Epithelial cell of prostate (primary cell): Measurements from ENCODE around the gene UNC119.

Experiments
- DNase-seq: peaks from one replicate; pipeline ENCODE4 v3.0.0-alpha.2; 2011; ENCODE audit warnings: low read depth, low spot score
- H3K27ac ChIP-seq: fragments of 450-650 bp; 2 replicates; pipeline ENCODE4 v1.5.1; 2017; ENCODE audit warnings: mild to moderate bottlenecking

The UNC119 gene

DNA sequence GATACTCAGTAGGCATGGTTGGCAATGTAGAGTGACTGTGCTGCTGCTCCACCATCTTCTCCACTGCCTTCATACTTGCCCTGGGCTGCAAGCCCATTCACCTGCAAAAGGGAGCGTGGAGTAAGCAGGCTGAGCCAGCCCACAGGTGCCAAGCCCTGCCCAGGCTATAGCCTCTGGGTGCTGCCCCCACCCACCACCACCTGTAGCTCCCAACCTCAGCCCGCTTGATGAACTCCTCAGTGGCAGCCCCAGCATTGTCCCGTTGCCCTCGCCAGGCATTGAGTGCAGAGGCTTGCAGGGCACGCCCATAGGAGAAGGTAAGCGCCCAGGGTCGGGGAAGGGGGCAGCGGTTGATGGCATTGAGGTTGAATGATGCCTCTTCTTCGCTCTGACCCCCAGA is 21.1 kb upstream of the UNC119 start:
- no peak overlapping the region for H3K27ac ChIP-seq
- DNase-seq = no peak

DNA sequence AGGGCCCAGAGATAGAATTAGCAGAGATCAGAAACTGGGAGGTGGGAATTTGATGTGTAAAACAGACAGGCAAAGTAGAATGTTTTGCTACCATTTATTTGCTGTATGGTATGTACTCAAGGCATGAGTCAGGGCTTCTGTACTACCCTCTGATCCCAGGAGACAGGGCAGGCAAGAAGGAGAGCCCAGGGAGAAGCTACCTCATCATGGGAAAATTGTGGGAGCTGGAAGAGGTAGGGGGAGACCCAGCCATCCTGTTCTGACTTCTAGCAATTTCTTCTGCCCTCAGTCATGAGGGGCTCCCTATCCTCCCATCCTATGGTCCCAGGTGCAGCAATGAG is 20.6 kb upstream of the UNC119 start:
- H3K27ac ChIP-seq = no peak overlapping the region
- DNase-seq = no peak

DNA sequence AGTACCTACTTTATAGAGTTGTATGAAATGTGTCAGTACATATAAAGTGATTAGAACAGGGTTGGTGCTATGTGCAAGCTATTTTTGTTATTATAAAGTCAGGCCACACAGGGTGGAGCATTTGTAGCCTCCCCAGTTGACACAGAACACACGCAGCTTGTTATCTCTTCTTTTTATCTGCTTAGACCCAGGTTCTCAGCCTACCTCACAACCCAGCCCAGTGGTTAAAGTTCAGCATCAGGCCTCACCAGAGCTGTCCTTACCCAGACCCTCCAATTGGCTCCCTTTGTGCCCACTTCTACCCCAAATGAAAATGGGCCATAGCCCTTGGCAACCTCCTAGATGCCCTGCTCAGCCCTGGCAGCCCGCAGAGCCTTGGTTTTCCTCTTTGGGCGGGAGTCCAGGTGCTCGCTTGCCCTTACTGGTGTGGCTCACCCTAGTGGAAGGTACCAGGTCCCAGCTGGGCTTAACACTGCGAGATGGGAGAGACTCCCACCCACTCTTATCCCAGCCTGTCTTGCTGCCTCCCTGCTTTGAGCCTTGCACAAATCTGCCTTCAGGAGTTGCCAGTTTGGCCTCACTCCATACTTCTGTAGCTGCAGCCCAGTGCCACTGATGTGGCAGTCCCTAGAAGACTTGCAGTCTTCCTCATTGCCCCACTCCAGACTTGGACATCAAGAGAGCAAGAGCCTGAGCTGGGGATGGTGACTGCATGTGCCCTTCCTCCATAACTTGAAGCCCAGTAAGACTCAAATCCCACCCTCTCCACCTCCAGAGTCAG is 20.0 kb upstream of the UNC119 start:
- H3K27ac ChIP-seq = no peak overlapping the region
- DNase-seq = no peak

DNA sequence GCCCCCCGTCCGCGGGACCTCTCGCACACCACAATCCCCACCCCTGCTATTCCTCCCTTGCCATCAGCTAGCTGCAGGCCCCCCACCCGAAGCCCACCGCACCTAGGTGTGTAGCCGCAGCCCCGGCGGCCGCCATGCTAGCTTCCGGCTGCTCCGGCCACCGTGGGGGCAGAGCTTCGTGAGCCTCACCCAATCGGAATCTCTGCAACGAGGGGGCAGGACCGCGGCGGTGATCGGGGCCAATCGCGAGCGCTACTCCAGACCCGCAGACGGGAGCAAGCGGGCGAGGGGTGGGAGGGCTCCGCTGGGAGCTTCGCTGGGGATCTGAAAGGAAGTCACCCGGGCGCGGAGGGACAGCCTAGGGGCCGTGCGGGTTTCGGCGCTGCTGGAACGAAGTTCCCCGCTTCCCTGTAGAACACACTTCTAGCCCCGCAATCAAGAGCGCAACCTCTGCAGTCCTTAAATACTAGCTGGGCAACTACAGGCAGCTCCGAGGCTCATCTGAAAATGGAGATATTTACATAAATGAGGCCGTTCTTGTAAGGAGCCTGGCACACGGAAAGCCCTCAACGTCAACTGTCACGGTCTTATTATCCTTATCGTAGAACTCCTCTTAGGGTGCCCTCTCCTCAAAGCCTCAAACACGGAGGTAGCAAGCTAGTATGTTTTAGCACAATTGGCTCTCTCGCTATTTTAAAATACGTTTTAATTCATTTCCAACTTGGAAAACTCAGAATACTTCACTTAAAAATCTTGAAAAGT is 19.1 kb upstream of the UNC119 start, which contains the start of gene PIGS:
Gene PIGS (minus strand): TSS at position 164 of the 762 bp plus-strand sequence. CDS start 28 bp downstream, at position 136.
- no peak within 1 kb of the TSS for H3K27ac ChIP-seq
- DNase-seq = peak; percentile 37

DNA sequence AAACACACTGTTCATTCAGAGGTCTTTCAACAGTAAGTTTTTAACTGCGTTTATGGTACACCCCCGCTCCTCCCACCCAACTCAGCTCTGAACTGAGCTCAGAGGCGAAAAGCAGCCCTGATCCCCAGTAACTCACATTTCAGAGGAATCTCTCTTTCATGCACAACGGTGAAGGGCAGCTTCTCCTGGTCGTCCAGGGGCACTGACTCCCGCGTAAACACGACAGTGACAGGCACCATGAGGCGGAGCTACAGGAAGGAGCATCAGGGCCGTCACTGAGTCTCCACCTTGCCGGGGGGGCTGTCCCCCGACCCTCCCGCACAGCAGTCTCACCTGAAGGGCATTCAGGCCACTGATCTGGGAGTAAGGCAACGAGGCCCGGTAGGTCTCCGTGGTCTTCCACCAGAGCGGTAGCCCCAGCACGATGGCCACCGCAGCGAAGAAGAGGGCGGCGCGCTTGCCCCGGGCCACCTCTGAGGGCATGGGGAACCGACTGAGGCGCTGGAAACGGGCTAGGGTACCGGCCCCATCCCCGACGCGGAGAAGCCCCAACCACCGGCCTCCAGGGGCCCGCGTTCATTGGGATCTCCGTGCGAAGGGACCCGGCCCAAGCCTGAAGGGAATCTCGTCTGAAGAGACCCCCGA is 18.4 kb upstream of the UNC119 start:
- no peak for DNase-seq
- H3K27ac ChIP-seq = no peak overlapping the region

DNA sequence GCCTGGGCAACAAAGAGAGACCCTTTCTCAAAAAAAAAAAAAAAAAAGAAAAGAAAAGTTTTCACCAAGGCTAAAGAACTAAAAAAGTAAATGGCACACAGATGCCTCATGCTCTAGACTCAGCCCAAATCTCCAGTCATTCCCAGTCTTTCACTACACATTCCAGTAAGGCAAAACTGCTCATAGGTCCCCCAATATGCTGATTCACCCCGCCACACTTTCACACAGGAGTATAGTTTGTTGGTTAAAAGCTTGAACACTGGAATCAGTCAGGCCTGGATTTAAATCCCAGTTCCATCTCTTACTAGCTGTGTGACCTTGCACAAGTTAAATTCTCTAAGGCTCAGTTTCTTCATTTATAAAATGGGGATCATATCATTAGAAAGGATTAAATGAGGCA is 17.0 kb upstream of the UNC119 start:
- no peak overlapping the region for H3K27ac ChIP-seq
- DNase-seq = no peak

DNA sequence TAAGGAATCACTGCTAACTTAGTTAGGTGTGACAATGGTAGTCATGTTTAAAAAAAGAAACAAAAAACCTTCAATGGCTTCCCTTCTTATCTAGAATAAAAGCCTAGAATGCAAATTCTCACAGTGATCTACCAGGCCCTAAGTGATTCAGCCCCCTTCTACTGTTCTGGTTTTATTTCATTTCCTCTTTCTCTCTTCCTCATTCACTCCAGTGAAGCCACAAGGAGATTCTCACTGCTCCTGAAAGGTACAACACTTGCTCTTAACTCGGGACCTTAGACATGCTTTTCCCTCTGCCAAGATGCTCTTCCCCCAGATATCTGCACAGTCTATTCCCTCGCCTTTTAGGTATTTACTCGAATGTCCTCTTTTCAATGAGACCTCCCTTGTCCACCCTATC is 15.2 kb upstream of the UNC119 start:
- H3K27ac ChIP-seq = no peak overlapping the region

DNA sequence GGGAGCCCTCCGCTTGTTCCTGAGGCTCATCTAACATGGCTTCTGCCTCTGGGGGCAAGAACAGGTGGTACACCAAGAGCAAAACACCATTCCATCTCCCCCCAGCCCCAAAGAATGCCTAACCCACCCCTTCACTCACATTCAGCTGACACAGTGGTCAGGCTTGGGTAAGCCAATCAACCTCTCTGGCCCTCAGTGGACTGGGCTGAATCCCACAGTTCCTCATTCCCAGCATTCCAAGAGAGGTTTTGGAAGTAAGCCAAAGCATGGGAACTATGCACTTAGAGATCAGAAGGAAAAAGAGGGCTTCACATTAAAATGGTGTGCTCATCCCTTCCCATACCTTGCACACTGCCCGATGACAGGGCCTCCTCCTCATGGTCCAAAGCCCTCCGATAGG is 11.1 kb upstream of the UNC119 start:
- DNase-seq = no peak
- no peak overlapping the region for H3K27ac ChIP-seq

More for the DNA sequence above, 15.2 kb upstream of the UNC119 start:
- no peak for DNase-seq

DNA sequence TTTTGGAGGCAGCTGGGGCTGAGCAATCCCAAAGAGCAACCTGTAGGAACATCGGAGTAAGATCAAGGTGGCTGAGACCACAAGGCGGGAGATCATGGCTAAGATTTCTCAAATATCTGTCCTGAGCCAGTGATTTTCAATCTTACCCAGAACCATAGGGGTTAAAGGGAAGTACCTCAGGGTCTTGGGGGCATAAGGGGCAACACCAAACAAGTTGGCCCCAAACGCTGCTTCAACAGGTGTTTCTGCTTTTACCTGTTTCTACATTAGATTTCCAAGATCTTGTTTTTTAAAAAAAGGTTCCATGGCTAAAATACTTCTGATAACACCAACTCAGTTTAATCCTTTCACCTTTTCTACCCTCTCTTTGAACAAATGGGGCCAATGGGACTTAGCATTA is 2.6 kb upstream of the UNC119 start:
- DNase-seq = no peak

DNA sequence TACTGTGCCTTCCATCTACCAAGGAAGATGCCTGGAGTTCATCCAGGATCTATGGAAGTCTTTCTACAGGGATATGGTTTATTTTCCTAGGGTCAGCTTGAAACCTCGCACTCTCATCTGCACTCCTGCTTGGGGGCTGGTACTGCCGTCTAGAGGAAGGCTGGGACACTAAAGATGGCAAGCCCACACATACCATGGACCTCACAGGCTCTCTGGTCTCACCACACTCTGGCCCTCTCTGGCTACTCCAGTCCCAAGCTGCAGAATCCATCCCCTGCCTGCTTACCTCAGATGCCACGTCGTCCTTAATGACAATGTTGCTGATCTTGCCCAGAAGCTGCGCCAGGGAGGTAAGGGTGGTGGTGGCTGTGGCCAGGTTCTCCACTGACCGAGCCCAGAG is 2.1 kb upstream of the UNC119 start:
- DNase-seq = no peak
- H3K27ac ChIP-seq = no peak overlapping the region

More for the DNA sequence above, 2.6 kb upstream of the UNC119 start:
- H3K27ac ChIP-seq = no peak overlapping the region

DNA sequence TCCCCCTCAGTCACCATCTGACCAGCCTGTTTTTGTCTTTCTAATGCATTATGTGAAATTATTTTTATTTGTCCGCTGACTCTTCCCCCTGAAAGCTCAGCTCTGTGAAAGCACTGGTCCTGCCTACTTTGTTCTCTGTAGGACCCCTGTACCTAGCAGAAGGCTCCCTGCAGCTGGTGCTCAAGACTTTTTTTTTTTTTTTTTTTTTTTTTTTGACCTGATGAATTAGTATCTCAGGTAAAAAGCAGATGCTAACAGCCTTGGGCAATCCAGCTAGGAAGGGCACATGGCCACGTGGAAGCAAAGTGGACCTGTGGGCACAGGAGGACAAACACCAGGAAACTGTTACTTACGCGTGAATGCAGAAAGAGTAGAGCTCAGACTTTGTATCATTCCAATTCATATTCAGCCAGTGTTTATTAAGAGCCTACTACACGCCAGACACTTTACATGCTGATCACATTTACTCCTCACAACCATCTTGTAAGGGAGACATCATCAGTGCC is 629 bp upstream of the UNC119 start:
- no peak overlapping the region for H3K27ac ChIP-seq

DNA sequence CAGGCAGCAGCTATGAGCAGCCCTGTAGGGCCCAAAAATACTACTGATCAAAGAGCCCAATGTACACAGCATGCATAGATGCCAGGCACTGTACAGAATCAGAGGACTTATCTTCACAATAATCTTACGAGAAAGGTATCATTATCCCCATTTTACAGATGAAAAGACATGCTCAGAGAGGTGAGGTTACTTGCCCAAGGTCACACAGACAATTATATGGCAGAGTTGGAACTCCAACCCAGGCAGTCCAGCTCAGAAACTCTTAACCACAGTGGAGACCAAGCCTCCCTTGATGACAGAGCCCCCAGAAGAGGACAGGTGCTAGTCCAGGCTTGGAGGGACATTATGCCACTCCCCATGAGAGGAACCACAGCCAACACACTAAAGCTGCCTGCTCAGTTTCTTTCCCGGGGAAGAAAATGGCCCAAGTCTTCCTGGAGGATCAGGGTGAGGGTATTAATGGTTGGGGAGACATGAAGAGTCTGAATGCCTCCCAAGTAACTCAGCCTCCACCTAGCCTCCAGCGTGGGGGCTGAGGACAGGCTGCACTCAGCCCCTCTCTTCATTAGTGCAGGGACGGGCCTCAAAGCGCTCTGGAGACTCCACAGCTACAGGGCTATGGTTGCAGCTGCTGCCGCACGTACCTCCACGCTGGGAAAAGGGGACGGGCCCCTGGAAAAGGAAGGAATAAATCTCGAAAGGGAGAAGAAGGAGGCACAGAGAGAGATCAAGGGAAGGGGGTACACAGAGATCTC is 826 bp downstream of the UNC119 start:
- no peak for DNase-seq
- no peak overlapping the region for H3K27ac ChIP-seq

More for the DNA sequence above, 629 bp upstream of the UNC119 start:
- DNase-seq = no peak

DNA sequence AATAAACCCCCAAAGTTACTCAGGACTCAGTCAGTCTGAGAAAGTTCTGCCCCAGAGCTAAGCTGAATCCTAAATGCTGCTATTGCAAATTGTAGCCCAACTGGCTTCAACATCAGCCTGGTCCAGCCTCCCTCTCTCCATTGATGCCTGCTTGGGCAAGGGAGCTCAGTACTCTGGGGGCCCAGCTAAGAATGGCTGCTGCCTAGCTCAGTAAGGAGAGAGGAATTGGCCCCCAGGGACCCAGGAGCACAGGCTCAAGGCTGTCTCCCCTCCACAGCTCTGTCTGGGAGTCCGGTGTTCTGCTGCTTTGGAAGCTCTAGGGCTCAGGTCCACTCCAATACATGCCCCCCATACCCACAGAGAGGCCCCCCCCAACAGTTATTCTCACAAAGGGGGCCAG is 1.6 kb downstream of the UNC119 start:
- no peak overlapping the region for H3K27ac ChIP-seq

DNA sequence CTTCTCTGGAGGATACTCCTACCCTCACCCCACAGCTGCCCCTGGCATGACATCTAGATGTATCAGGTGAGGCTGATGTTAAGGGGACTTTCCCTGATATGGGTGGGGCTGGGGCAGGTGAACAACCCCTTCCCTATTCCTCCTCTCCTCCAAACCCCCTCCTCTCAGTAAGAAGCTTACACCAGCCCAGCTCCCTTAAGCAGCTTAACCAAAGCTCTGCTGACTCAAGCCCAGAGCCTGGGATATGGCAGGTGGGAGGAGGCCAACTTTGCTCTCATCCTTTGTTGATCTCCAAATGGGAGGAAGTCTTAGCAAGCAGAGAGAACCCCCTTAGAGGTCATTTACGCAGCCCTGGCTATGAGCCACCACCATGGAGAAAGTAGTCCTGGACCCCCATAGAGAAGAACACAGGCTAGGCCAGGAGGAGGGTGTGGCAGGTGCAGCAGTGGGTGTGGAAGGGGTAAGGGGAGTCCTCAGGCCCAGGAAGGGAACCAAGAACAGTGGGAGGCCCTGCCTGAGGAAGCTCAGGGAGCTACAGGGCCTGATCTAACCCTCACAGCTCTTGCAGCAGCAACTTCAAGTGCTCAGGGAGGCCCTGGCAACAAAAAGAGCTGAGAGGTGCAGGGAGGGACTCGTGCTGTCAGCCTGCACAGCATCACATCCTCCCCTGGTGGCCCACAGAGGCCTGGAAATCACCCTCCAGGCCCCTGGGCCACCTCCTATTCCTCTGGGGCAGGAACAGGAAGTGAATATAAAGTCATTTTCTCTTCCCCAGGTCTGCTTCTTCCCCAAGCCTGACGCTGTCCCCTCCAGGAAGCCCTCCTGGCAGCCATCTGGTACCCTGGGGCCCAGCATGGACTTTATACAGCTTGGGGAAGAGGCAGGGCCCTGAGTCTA is 2.9 kb downstream of the UNC119 start:
- H3K27ac ChIP-seq = no peak overlapping the region
- no peak for DNase-seq

More for the DNA sequence above, 1.6 kb downstream of the UNC119 start:
- no peak for DNase-seq

DNA sequence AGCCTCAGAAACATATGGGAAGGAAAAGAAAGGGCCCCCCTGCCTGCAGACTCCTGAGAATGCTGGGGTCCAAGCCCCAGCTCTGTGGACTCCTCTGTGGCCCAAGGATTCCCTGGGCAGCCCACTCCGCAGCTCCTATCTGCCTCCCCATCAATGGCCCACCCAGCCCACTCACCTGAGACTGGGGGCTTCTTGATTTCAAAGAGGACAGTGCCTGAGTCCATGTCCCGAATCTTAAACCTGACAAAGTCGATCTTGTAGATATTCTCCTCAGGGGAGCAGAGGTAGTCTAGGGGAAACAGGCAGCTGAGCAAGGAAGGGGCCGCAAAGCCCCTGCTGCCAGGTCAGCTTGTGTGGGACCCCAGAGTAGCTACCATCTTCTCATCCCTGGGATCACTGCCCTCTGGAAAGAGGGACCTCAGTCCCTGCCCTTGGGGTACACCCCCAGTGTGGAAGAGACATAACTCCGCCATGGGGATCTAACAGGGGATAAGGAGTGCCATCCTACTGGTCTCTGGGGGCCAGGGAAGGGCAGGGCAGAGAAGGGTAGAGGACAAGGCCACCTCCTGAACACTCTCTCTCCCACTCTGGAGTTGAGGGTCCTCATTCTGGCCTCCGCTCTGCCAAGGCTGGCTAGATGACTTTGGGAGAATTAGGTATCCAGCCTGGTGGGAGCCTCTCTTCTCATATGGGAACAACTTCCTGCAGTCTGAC is 3.9 kb downstream of the UNC119 start:
- no peak overlapping the region for H3K27ac ChIP-seq
- DNase-seq = no peak

DNA sequence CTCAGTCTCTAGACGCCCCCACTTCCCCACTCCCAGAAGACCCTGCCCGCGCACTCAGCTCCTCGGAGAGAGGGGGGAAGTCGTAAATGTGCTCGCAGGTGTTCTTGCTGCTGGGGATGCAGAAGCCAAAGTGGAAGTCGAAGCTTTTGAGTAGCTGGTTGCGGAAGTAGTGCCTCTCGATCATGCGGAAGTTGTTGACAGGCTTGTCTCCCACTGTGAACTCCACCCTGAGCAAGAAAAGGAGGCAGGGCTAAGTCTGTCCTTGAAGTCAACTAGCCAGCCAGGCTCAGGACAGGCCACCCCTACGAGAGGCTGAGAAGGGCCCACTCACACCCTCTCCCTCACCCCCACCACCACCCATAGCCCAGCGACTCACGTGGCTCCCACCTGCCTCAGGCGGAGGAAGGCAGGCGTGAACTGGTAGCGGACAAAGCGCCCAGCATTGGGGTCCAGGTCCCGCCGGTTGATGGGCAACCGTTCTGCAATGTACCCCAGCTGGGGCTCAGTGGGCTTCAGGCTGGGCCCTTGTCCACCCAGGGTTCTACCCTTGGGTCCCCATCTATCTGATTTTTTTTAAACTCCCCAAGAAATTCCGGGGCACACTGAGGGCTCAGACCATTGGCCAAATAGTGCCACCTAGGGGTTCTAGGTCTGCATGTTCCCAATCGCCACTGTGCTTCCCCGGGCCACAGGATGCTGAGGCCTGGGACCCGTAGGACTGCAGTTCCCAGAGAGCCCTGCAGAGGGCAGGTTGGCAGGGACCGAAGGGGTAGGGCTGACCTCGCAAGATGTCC is 4.6 kb downstream of the UNC119 start:
- no peak for DNase-seq
- no peak overlapping the region for H3K27ac ChIP-seq

DNA sequence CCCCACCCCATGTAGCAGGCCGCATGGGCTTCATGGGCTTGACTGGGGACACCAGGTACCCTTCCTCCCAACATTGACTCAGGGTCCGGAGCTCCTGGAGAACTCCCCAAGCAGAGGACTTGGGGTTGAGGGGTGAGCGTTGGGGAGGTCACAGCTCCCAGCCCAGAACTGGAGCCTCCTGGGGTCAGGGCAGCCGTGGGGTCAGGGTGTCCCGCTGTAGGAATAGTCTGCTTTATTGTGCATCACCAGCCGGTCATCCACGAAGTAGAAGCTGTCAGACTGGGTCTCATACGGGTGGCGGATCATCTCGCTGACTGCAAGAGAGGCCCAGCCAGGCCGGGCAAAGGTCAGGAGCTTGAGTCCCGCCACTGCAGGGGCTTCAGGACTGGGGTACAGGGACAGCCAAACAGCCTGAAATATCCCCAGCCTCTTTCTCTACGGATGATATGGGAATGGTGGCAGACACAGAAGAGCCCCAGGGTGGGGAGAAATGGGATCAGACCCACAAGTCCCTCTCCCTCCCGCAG is 5.3 kb downstream of the UNC119 start:
- DNase-seq = no peak
- H3K27ac ChIP-seq = no peak overlapping the region
